ENCODE data around the gene USP30. TPM values are rescaled to one million over a fixed set of nuclear protein-coding genes. Genes with fewer than 3 reads are reported as not detected.

The USP30 gene
- total RNA-seq, 2 donors from 2014 or later: 18.0 to 30.1 TPM

GRCh38 chr12:109125791-109126190 lies 73.4 kb downstream of the USP30 start:
- Histone ChIP-seq H3K27ac (no peak overlapping the region), H3K4me1 (replicated peaks) (no peaks in the 10 kb centered on the region), H3K9me3 (no peaks in the 10 kb centered on the region), H3K27me3 (replicated peaks; ENCODE audit: insufficient read depth) (no peaks in the 10 kb centered on the region), H3K36me3 (no peaks in the 10 kb centered on the region), H3K4me3 (no peak overlapping the region)
- WGBS: 68% methylated on average over 7 of the region's 7 CpGs
- intact Hi-C loops (cut with DNase I): no loop called here
- TF ChIP-seq POLR2A (IDR thresholded peaks at IDR 0.05) (no peak), POLR2AphosphoS5 (IDR thresholded peaks at IDR 0.05) (no peak), CTCF (IDR thresholded peaks at IDR 0.05) (no peak)
- no peak for DNase-seq (ENCODE audit: low spot score)

- Histone ChIP-seq H3K4me3 (no peak overlapping the region), H3K9me3 (no peaks in the 10 kb centered on the region), H3K4me1 (replicated peaks) (no peaks in the 10 kb centered on the region), H3K27me3 (replicated peaks; ENCODE audit: insufficient read depth) (no peaks in the 10 kb centered on the region), H3K36me3 (no peaks in the 10 kb centered on the region), H3K27ac (no peak overlapping the region)
- TF ChIP-seq CTCF (IDR thresholded peaks at IDR 0.05) (no peak), POLR2A (IDR thresholded peaks at IDR 0.05) (no peak), POLR2AphosphoS5 (IDR thresholded peaks at IDR 0.05) (no peak)
- intact Hi-C loops (cut with DNase I): no loop called here
- no peak for DNase-seq (ENCODE audit: low spot score)
- WGBS: 66% methylated on average over 3 of the region's 3 CpGs
These were observed 74.4 kb downstream of the USP30 start for GRCh38 chr12:109126784-109127183.

GRCh38 chr12:109127533-109128242 lies 75.3 kb downstream of the USP30 start:
- intact Hi-C loops (cut with DNase I): no loop called here
- DNase-seq (ENCODE audit: low spot score): no peak
- H3K4me3 ChIP-seq: no peak overlapping the region
- no peaks in the 10 kb centered on the region for H3K27me3 ChIP-seq (replicated peaks; ENCODE audit: insufficient read depth)
- no peaks in the 10 kb centered on the region for H3K9me3 ChIP-seq
- H3K36me3 ChIP-seq: no peaks in the 10 kb centered on the region
- no peaks in the 10 kb centered on the region for H3K4me1 ChIP-seq (replicated peaks)
- H3K27ac ChIP-seq: no peak overlapping the region
- TF ChIP-seq POLR2AphosphoS5 (IDR thresholded peaks at IDR 0.05) (no peak), CTCF (IDR thresholded peaks at IDR 0.05) (no peak), POLR2A (IDR thresholded peaks at IDR 0.05) (no peak)
- 92% methylated on average over 13 of the region's 13 CpGs for WGBS

GRCh38 chr12:109130297-109131153 lies 78.1 kb downstream of the USP30 start:
- Histone ChIP-seq H3K4me3 (no peak overlapping the region), H3K27me3 (replicated peaks; ENCODE audit: insufficient read depth) (no peaks in the 10 kb centered on the region), H3K36me3 (no peaks in the 10 kb centered on the region), H3K27ac (no peak overlapping the region), H3K4me1 (replicated peaks) (no peaks in the 10 kb centered on the region), H3K9me3 (no peaks in the 10 kb centered on the region)
- TF ChIP-seq POLR2AphosphoS5 (IDR thresholded peaks at IDR 0.05) (no peak), CTCF (IDR thresholded peaks at IDR 0.05) (no peak), POLR2A (IDR thresholded peaks at IDR 0.05) (no peak)
- no peak for DNase-seq (ENCODE audit: low spot score)
- WGBS: 83% methylated on average over 15 of the region's 15 CpGs
- intact Hi-C loops (cut with DNase I): no loop called here

Data from prostate gland (tissue), 2 donors.